GM12878 (cell line): Measurements from ENCODE around the gene IL1R2. TPM values are rescaled to one million over a fixed set of nuclear protein-coding genes. Genes with fewer than 3 reads are reported as not detected.

Experiments used
- ATAC-seq: fragments of 200-7000 bp; cut with Tn5 transposase; 3 replicates; pipeline ENCODE4 v1.9.1; 2020; ENCODE audit warnings: mild to moderate bottlenecking, moderate library complexity
- BruUV-seq: library from RNA; stranded (reverse); fragments of 400-500 nt; replicated peaks from 2 replicates; lab custom pipeline; 2021; lab: Mats Ljungman, UMichigan
- CTCF ChIA-PET: fragments of 300-600 bp; sonication (Branson Sonifier 250); formaldehyde crosslinking; extraction: SDS; loops from one replicate; lab custom pipeline; 2021; ENCODE audit warnings: inconsistent platforms; lab: Yijun Ruan, JAX
- POLR2A ChIA-PET: fragments of 350-600 bp; formaldehyde crosslinking; extraction: SDS; loops from one replicate; lab custom pipeline; 2021; ENCODE audit warnings: inconsistent platforms; lab: Charles Lee
- RAD21 ChIA-PET: fragments of 300-600 bp; sonication (Branson Sonifier 250); formaldehyde crosslinking; loops from one replicate; lab custom pipeline; 2023; ENCODE audit warnings: antibody characterized with exemption; ENCODE audit not compliant: unreplicated experiment; lab: Charles Lee
- SMC1A ChIA-PET: fragments of 300-600 bp; sonication (Branson Sonifier 250); formaldehyde crosslinking; loops from one replicate; lab custom pipeline; 2023; ENCODE audit not compliant: unreplicated experiment, uncharacterized antibody; lab: Charles Lee
- DNase-seq: peaks from one replicate; pipeline ENCODE4 v3.0.0-alpha.2; 2011; ENCODE audit warnings: low read depth, low spot score
- FAIRE-seq: peaks from 3 replicates; lab custom pipeline; 2011; peaks lifted over from hg19 to GRCh38; lab: Jason Lieb, UNC
- H2AFZ ChIP-seq: 2 replicates; pipeline ENCODE4 v1.6.0; 2011; ENCODE audit warnings: low read depth, low read length, control low read depth; ENCODE audit not compliant: control insufficient read depth
- H3K27ac ChIP-seq: 2 replicates; pipeline ENCODE4 v1.5.1; 2011; ENCODE audit warnings: control low read depth; ENCODE audit not compliant: control insufficient read depth, insufficient read depth
- H3K27me3 ChIP-seq, 2 experiments: replicated peaks in 1 of 2; 2 replicates each; pipeline versions ENCODE4 v1.6.0 to v1.6.1; 2011; ENCODE audit warnings: low read length in 1 of 2; ENCODE audit not compliant: control insufficient read depth in 2 of 2, insufficient read depth in 2 of 2
- H3K36me3 ChIP-seq, 2 experiments: 2 replicates each; pipeline ENCODE4 v1.5.1; 2011; ENCODE audit warnings: low read length in 1 of 2; ENCODE audit not compliant: control insufficient read depth in 2 of 2, insufficient read depth in 2 of 2
- H3K4me1 ChIP-seq: 2 replicates; pipeline ENCODE4 v1.6.1; 2011; ENCODE audit warnings: mild to moderate bottlenecking, low read length, moderate library complexity, mixed read lengths; ENCODE audit not compliant: control insufficient read depth, insufficient read depth
- H3K4me2 ChIP-seq: 2 replicates; pipeline ENCODE4 v1.6.0; 2011; ENCODE audit warnings: control low read depth; ENCODE audit not compliant: control insufficient read depth, insufficient read depth
- H3K4me3 ChIP-seq: fragments of 200-600 bp; sonication (generic); 2 replicates; pipeline ENCODE4 v1.5.1; 2016
- H3K79me2 ChIP-seq: 2 replicates; pipeline ENCODE4 v1.6.0; 2011; ENCODE audit warnings: low read length; ENCODE audit not compliant: control insufficient read depth, insufficient read depth
- H3K9ac ChIP-seq: 2 replicates; pipeline ENCODE4 v1.8.0; 2011; ENCODE audit warnings: low read length, control low read depth, mixed read lengths; ENCODE audit not compliant: control insufficient read depth, insufficient read depth
- H3K9me3 ChIP-seq: replicated peaks from 3 replicates; pipeline ENCODE4 v1.5.1; 2011; ENCODE audit warnings: mild to moderate bottlenecking, low read length; ENCODE audit not compliant: control insufficient read depth, insufficient read depth
- H4K20me1 ChIP-seq: 2 replicates; pipeline ENCODE4 v1.6.0; 2011; ENCODE audit not compliant: control insufficient read depth, insufficient read depth
- ASH2L ChIP-seq: fragments of 300-600, 200-600 bp; sonication (generic); IDR thresholded peaks from 2 replicates; pipeline ENCODE4 v1.6.1; 2017; ENCODE audit warnings: low read depth, mild to moderate bottlenecking, borderline replicate concordance
- ATF7 ChIP-seq: fragments of 450-650 bp; IDR thresholded peaks from 2 replicates; pipeline ENCODE4 v1.6.1; 2016; ENCODE audit warnings: low read depth, mild to moderate bottlenecking
- BCLAF1 ChIP-seq: fragments of 450-650 bp; IDR thresholded peaks from 2 replicates; pipeline ENCODE4 v1.6.1; 2017; ENCODE audit warnings: antibody characterized with exemption, mild to moderate bottlenecking, moderate library complexity
- BRCA1 ChIP-seq: IDR thresholded peaks from 2 replicates; pipeline ENCODE4 v1.6.1; 2011; ENCODE audit warnings: low read depth, low read length, improper control_type of control experiment
- IRF5 ChIP-seq: fragments of 450-650 bp; IDR thresholded peaks from 2 replicates; pipeline ENCODE4 v1.6.1; 2017; ENCODE audit warnings: borderline replicate concordance
- KDM1A ChIP-seq: fragments of 200-600 bp; sonication (generic); IDR thresholded peaks from 2 replicates; pipeline ENCODE4 v1.6.1; 2016; ENCODE audit warnings: borderline replicate concordance
- NFYA ChIP-seq: IDR thresholded peaks from 2 replicates; pipeline ENCODE4 v1.6.1; 2011; ENCODE audit warnings: low read depth, mild to moderate bottlenecking, low read length, improper control_type of control experiment, borderline replicate concordance
- NFYB ChIP-seq: IDR thresholded peaks from 2 replicates; pipeline ENCODE4 v1.6.1; 2011; ENCODE audit warnings: low read depth, mild to moderate bottlenecking, low read length, improper control_type of control experiment, moderate library complexity; ENCODE audit not compliant: insufficient read depth
- PKNOX1 ChIP-seq: fragments of 450-650 bp; IDR thresholded peaks from 2 replicates; pipeline ENCODE4 v1.6.1; 2016; ENCODE audit warnings: mild to moderate bottlenecking
- SMARCA5 ChIP-seq: fragments of 450-650 bp; IDR thresholded peaks from 2 replicates; pipeline ENCODE4 v1.6.1; 2017; ENCODE audit warnings: mild to moderate bottlenecking
- SREBF2 ChIP-seq: IDR thresholded peaks from 2 replicates; pipeline ENCODE4 v1.6.1; 2012; ENCODE audit warnings: mild to moderate bottlenecking, low read length
- WRNIP1 ChIP-seq: IDR thresholded peaks from 2 replicates; pipeline ENCODE4 v1.6.1; 2011; ENCODE audit warnings: low read depth, low read length, improper control_type of control experiment, borderline replicate concordance
- WGBS: methylation state at CpG from one replicate; pipeline ENCODE4 v1.1.6; 2016; ENCODE audit warnings: low lambda C conversion rate; ENCODE audit not compliant: insufficient replicate concordance, insufficient coverage; ENCODE audit errors: missing lambda C conversion rate; 5-methylcytosine and 5-hydroxymethylcytosine counted together
- in situ Hi-C: fragments of 300-500 bp; cut with MboI; formaldehyde crosslinking; loops from 9 replicates; pipeline ENCODE4 v1.14.3; 2018; ENCODE audit warnings: mixed read lengths
- intact Hi-C: fragments of 100-400 bp; cut with micrococcal nuclease; formaldehyde crosslinking; loops from one replicate; pipeline ENCODE4 v1.14.2; 2022; ENCODE audit not compliant: unreplicated experiment
- polyA plus RNA-seq, 11 experiments: library from polyadenylated mRNA; depleted of rRNA in 4 of 11; unstranded in 6 of 11; stranded (reverse) in 5 of 11; fragments of >200 nt; fragmentation: Nextera tagmentation in 4 of 11; fragmentation: Illumina TruSeq in 1 of 11; extraction: Ambion mirVana in 4 of 11; extraction: Trizol in 1 of 11; gene quantifications; 1 replicate in 1 of 11; 2 replicates in 10 of 11; pipeline versions ENCODE4 v1.2.1 to v1.2.3, GENCODE V29; 2011 to 2016; ENCODE audit warnings: inconsistent platforms in 2 of 11, missing spikeins in 2 of 11, low read depth in 1 of 11
- total RNA-seq, 4 experiments: library from RNA; depleted of rRNA in 3 of 4; stranded (reverse); fragments of >200 nt in 3 of 4; fragmentation: Illumina TruSeq in 1 of 4; extraction: Trizol in 1 of 4; gene quantifications; 2 replicates each; pipeline versions ENCODE4 v1.2.1 to v1.2.3, GENCODE V29; 2013 to 2021
- TF ChIP-seq, protein P1 (sequence below): fragments of 450-650 bp; IDR thresholded peaks from 2 replicates; pipeline ENCODE4 v1.6.1; 2016; ENCODE audit warnings: mild to moderate bottlenecking

IL1R2 gene
- total and polyA plus RNA-seq, 10 of the 15 experiments (the other 5 are each of a cell fraction or from before 2014, with no cell fraction given), result 0.44 to 6.4 (median 0.62) TPM

DNA sequence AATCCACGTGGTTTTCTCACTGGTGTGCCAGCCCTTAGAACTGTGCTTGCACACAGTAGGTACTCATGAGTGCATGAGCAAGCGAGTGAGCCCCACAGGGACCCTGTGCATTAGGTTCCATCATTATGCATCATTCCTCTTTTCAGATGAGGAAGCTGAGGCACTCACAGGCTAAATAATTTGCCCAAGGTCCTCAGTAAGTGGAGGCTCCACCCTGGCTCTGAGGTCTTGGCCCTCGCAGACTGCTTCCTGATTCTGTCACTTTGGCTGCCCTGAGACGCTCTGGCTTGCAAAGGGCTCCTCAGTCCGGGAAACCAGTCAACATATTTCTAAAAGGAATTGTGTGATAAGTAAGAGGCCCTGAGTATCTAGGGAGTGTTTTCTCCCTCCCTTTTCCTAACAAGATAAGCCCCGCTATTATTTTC is 71.7 kb downstream of the IL1R2 start:
- no peaks in the 10 kb centered on the region; the same call in 1 of the 2 replicates for H3K4me1 ChIP-seq
- WGBS, result 37% methylated on average over 6 of the region's 6 CpGs
- no peak overlapping the region for H3K9ac ChIP-seq
- no peaks in the 10 kb centered on the region for H3K79me2 ChIP-seq
- H3K9me3 ChIP-seq, result peaks cover 3% of the 10 kb centered on the region; the same call in 2 of the 3 replicates
- SMC1A ChIA-PET, result interaction anchor here (1.4 to 4.8 kb wide), 7 partner anchors 11 to 177 kb away, joined by 3 to 29 read pairs (median 10); no protein-coding TSS in a partner anchor
- no peaks in the 10 kb centered on the region for H4K20me1 ChIP-seq
- H3K4me2 ChIP-seq, result no peak overlapping the region
- no peaks in the 10 kb centered on the region for H3K36me3 ChIP-seq
- H3K4me3 ChIP-seq, result no peak overlapping the region
- DNase-seq, result no peak
- no peak overlapping the region for H2AFZ ChIP-seq
- ATAC-seq, result no peak; the same call in 2 of the 3 replicates
- H3K27me3 ChIP-seq, result no peaks in the 10 kb centered on the region; a peak in 1 of 4 replicates
- RAD21 ChIA-PET, result interaction anchor here (0.9 to 4.9 kb wide), 3 partner anchors 19 to 47 kb away, joined by 3 to 29 read pairs (median 4); no protein-coding TSS in a partner anchor
- TF ChIP-seq WRNIP1, result no peak
- TF ChIP-seq KDM1A, result no peak
- TF ChIP-seq, protein P1, sequence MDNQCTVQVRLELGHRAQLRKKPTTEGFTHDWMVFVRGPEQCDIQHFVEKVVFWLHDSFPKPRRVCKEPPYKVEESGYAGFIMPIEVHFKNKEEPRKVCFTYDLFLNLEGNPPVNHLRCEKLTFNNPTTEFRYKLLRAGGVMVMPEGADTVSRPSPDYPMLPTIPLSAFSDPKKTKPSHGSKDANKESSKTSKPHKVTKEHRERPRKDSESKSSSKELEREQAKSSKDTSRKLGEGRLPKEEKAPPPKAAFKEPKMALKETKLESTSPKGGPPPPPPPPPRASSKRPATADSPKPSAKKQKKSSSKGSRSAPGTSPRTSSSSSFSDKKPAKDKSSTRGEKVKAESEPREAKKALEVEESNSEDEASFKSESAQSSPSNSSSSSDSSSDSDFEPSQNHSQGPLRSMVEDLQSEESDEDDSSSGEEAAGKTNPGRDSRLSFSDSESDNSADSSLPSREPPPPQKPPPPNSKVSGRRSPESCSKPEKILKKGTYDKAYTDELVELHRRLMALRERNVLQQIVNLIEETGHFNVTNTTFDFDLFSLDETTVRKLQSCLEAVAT, result no peak
- TF ChIP-seq BCLAF1, result no peak
- no peak for TF ChIP-seq NFYB
- TF ChIP-seq BRCA1, result no peak
- TF ChIP-seq ATF7, result no peak
- TF ChIP-seq SMARCA5, result no peak
- TF ChIP-seq NFYA, result no peak
- TF ChIP-seq SREBF2, result no peak
- no peak for TF ChIP-seq ASH2L
- TF ChIP-seq IRF5, result no peak
- no peak for TF ChIP-seq PKNOX1
- in situ Hi-C loops (no loop called here), intact Hi-C loops (no loop called here)
- no peak for FAIRE-seq
- no peak overlapping the region for H3K27ac ChIP-seq
- POLR2A ChIA-PET, result interaction anchor here (1.3 kb wide), 1 partner anchor 43 kb away, joined by 4 read pairs; no protein-coding TSS in a partner anchor
- BruUV-seq, result no TSS peak
- CTCF ChIA-PET, result interaction anchor here (1.3 to 2.3 kb wide), 5 partner anchors 11 to 177 kb away, joined by 3 to 8 read pairs (median 3); no protein-coding TSS in a partner anchor
